PC-9 (cell line): ENCODE results near the gene PGA4. TPM values are rescaled to one million over a fixed set of nuclear protein-coding genes. Genes with fewer than 3 reads are reported as not detected.
A peak's percentile ranks its signal among the peaks of the same experiment; 100 is the strongest.

Experiments used
- BruUV-seq: library from RNA; stranded (reverse); fragments of 400-500 nt; replicated peaks from 2 replicates; lab custom pipeline; 2021; lab: Mats Ljungman, UMichigan
- CTCF ChIA-PET: fragments of 300-600 bp; sonication (Branson Sonifier 250); formaldehyde crosslinking; loops from one replicate; lab custom pipeline; 2022; ENCODE audit warnings: antibody characterized with exemption; lab: Charles Lee
- POLR2A ChIA-PET: fragments of 300-600 bp; sonication (Branson Sonifier 250); formaldehyde crosslinking; loops from one replicate; lab custom pipeline; 2022; ENCODE audit warnings: antibody characterized with exemption; ENCODE audit not compliant: unreplicated experiment; lab: Charles Lee
- DNase-seq, 2 experiments: peaks; one replicate each; pipeline versions ENCODE4 v3.0.0 to v3.0.0-alpha.2; 2015 to 2022; ENCODE audit warnings: mixed read lengths in 1 of 2
- H2AFZ ChIP-seq: fragments of 200-600 bp; sonication (generic); 2 replicates; pipeline ENCODE4 v1.8.1; 2017; ENCODE audit warnings: antibody characterized with exemption
- H3F3A ChIP-seq: fragments of 200-600 bp; sonication (generic); 2 replicates; pipeline ENCODE4 v1.8.1; 2017; ENCODE audit warnings: antibody characterized with exemption, mild to moderate bottlenecking, low read depth; ENCODE audit not compliant: insufficient read depth
- H3K27ac ChIP-seq: fragments of 200-600 bp; sonication (generic); 2 replicates; pipeline ENCODE4 v1.6.1; 2016; ENCODE audit warnings: mixed run types
- H3K27me3 ChIP-seq: fragments of 200-600 bp; sonication (generic); 2 replicates; pipeline ENCODE4 v1.6.1; 2016; ENCODE audit warnings: low read depth, mixed run types; ENCODE audit not compliant: insufficient read depth
- H3K36me3 ChIP-seq: fragments of 200-600 bp; sonication (generic); 2 replicates; pipeline ENCODE4 v1.6.1; 2016; ENCODE audit warnings: low read depth, mixed run types
- H3K4me1 ChIP-seq: fragments of 200-600 bp; sonication (generic); replicated peaks from 2 replicates; pipeline ENCODE4 v1.6.1; 2016; ENCODE audit warnings: mixed run types; ENCODE audit not compliant: insufficient read depth
- H3K4me2 ChIP-seq: fragments of 200-600 bp; sonication (generic); 2 replicates; pipeline ENCODE4 v1.6.1; 2017; ENCODE audit warnings: mixed run types
- H3K4me3 ChIP-seq: fragments of 200-600 bp; sonication (generic); 2 replicates; pipeline ENCODE4 v1.6.1; 2016; ENCODE audit warnings: mixed run types
- H3K79me2 ChIP-seq: fragments of 200-600 bp; sonication (generic); 2 replicates; pipeline ENCODE4 v1.6.1; 2017; ENCODE audit warnings: low read depth, mixed run types
- H3K9me2 ChIP-seq: fragments of 200-600 bp; sonication (generic); 2 replicates; pipeline ENCODE4 v1.8.1; 2017; ENCODE audit warnings: mild to moderate bottlenecking; ENCODE audit not compliant: insufficient read depth
- H3K9me3 ChIP-seq: fragments of 200-600 bp; sonication (generic); 2 replicates; pipeline ENCODE4 v1.8.1; 2016; ENCODE audit warnings: low read depth; ENCODE audit not compliant: insufficient read depth
- H4K20me1 ChIP-seq: fragments of 200-600 bp; sonication (generic); 2 replicates; pipeline ENCODE4 v1.8.1; 2017; ENCODE audit not compliant: insufficient read depth
- EZH2 ChIP-seq: fragments of 200-600 bp; sonication (generic); IDR thresholded peaks from 2 replicates; pipeline ENCODE4 v1.8.0; 2017; ENCODE audit warnings: antibody characterized with exemption, low read depth
- intact Hi-C: fragments of 100-400 bp; cut with micrococcal nuclease; formaldehyde crosslinking; loops from one replicate; pipeline ENCODE4 v1.10.0; 2022; ENCODE audit not compliant: unreplicated experiment
- total RNA-seq: library from RNA; stranded (reverse); gene quantifications from 2 replicates; pipeline ENCODE4 v1.2.3, GENCODE V29; 2021
- TF ChIP-seq, protein P1 (sequence below): fragments of 200-600 bp; sonication (generic); conservative IDR thresholded peaks from 2 replicates; pipeline ENCODE4 v1.6.1; 2017; ENCODE audit warnings: mixed run types, antibody characterized with exemption, mild to moderate bottlenecking, moderate library complexity

Gene PGA4
- total RNA-seq, 1 experiment from 2014 or later, result not detected

DNA sequence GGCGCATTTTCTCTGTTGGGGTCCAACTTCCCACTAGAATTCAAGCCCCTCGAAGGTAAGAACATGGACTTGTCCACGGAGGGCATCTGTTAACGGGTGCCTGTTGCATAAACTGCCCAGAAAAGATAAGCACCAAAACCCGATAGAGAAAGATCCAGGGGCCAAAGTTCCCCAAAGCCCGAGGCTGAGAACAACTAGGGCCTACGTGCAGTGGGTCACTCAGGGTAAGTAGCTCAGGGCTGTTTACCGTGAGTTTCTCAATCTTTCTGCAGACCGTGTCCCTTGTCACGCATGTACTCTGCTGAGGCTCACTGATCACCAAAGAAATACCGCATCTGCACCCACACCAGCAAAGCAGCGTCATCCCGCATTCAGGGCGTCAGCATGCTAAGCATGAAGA is 43.2 kb downstream of the PGA4 start:
- no peak overlapping the region for H2AFZ ChIP-seq
- CTCF ChIA-PET, result no interaction called here

DNA sequence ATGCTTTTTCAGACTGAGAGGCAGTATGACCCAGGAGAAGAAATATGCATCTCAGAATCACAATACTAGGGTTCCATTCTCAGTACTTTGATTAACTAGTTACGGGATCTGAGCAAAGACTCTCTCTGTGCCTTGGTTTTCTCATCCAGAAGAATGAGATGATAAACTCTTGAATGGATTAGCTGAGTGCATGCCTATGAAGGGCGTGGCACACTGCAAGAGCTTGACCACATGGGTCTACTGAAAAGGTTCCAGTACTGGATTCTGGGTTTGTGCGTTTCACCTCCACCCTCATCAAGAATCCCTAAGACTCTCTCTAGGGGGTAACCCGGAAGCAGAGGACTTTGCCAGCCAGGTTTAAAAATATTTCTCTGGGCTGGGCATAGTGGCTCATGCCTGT is 44.5 kb downstream of the PGA4 start:
- ChIA-PET CTCF (interaction anchor here (0.6 kb wide), 1 partner anchor 143 kb away, joined by 3 read pairs; no protein-coding TSS in a partner anchor), POLR2A (interaction anchor here (0.6 kb wide), 1 partner anchor 95 kb away, joined by 3 read pairs; the partner anchor contains the start of gene TMEM138)
- no peak overlapping the region for H3K4me3 ChIP-seq
- DNase-seq, result peak; percentile 36 to 38
- no peaks in the 10 kb centered on the region for H3K9me3 ChIP-seq
- no peak for TF ChIP-seq EZH2
- TF ChIP-seq, protein P1, sequence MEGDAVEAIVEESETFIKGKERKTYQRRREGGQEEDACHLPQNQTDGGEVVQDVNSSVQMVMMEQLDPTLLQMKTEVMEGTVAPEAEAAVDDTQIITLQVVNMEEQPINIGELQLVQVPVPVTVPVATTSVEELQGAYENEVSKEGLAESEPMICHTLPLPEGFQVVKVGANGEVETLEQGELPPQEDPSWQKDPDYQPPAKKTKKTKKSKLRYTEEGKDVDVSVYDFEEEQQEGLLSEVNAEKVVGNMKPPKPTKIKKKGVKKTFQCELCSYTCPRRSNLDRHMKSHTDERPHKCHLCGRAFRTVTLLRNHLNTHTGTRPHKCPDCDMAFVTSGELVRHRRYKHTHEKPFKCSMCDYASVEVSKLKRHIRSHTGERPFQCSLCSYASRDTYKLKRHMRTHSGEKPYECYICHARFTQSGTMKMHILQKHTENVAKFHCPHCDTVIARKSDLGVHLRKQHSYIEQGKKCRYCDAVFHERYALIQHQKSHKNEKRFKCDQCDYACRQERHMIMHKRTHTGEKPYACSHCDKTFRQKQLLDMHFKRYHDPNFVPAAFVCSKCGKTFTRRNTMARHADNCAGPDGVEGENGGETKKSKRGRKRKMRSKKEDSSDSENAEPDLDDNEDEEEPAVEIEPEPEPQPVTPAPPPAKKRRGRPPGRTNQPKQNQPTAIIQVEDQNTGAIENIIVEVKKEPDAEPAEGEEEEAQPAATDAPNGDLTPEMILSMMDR, result no peak
- BruUV-seq, result no TSS peak
- H3K4me1 ChIP-seq, result 0 out of 2 replicates have a peak, but pooled peaks cover 5% of the 10 kb centered on the region
- no peaks in the 10 kb centered on the region for H3K79me2 ChIP-seq
- H3K9me2 ChIP-seq, result no peaks in the 10 kb centered on the region
- no peak overlapping the region for H3K27ac ChIP-seq
- intact Hi-C loops, result no loop called here
- peaks cover 14% of the 10 kb centered on the region for H3K27me3 ChIP-seq
- no peaks in the 10 kb centered on the region for H3F3A ChIP-seq
- no peaks in the 10 kb centered on the region; the same call in 1 of the 2 replicates for H4K20me1 ChIP-seq
- H2AFZ ChIP-seq, result no peak overlapping the region
- no peak overlapping the region for H3K4me2 ChIP-seq
- no peaks in the 10 kb centered on the region for H3K36me3 ChIP-seq

More for the DNA sequence above, 43.2 kb downstream of the PGA4 start:
- TF ChIP-seq, protein P1, result no peak
- no peak for TF ChIP-seq EZH2
- Histone ChIP-seq H3K27ac (no peak overlapping the region), H4K20me1 (no peaks in the 10 kb centered on the region; the same call in 1 of the 2 replicates), H3K36me3 (no peaks in the 10 kb centered on the region), H3K27me3 (peaks cover 16% of the 10 kb centered on the region), H3K9me3 (no peaks in the 10 kb centered on the region), H3K79me2 (no peaks in the 10 kb centered on the region), H3F3A (no peaks in the 10 kb centered on the region; the same call in 1 of the 2 replicates), H3K9me2 (no peaks in the 10 kb centered on the region), H3K4me1 (0 out of 2 replicates have a peak, but pooled peaks cover 5% of the 10 kb centered on the region), H3K4me3 (no peak overlapping the region), H3K4me2 (no peak overlapping the region)
- intact Hi-C loops, result no loop called here
- POLR2A ChIA-PET, result no interaction called here
- no peak for DNase-seq
- no TSS peak for BruUV-seq

DNA sequence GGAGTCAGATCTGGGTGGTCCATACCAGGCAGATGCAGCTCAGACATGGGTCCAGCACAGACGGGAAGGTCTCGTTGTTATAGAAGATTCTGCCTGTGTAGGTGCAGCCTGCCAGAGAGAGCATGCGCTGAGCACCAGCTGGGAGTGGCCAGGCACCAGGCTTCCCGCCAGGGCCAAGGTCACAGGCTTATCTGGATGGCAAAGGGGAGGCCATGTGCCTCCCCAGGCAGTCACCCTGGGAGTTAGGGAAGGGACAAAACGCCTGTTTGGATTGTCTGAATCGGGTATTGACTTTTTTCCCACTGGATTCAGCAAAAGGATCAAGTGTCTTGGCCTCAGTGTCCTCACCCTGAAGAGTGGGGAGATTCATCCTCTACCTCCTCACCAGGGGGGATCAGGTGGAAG is 45.3 kb downstream of the PGA4 start:
- no TSS peak for BruUV-seq
- CTCF ChIA-PET, result no interaction called here
- TF ChIP-seq EZH2, result no peak
- TF ChIP-seq, protein P1, result no peak

More for the DNA sequence above, 45.3 kb downstream of the PGA4 start:
- peaks cover 2% of the 10 kb centered on the region; the same call in 1 of the 2 replicates for H3F3A ChIP-seq
- H3K4me3 ChIP-seq, result no peak overlapping the region
- no peaks in the 10 kb centered on the region for H3K79me2 ChIP-seq
- intact Hi-C loops, result no loop called here
- POLR2A ChIA-PET, result no interaction called here
- H3K27me3 ChIP-seq, result peaks cover 7% of the 10 kb centered on the region; the same call in 1 of the 2 replicates
- no peak overlapping the region for H3K27ac ChIP-seq
- no peaks in the 10 kb centered on the region for H3K9me3 ChIP-seq
- no peaks in the 10 kb centered on the region; the same call in none of the 2 replicates for H4K20me1 ChIP-seq
- no peaks in the 10 kb centered on the region for H3K36me3 ChIP-seq
- peak in 1 of 2 experiments; percentile 31 for DNase-seq
- H3K9me2 ChIP-seq, result no peaks in the 10 kb centered on the region
- H3K4me1 ChIP-seq, result 0 out of 2 replicates have a peak, but pooled peaks cover 5% of the 10 kb centered on the region
- no peak overlapping the region for H2AFZ ChIP-seq
- H3K4me2 ChIP-seq, result no peak overlapping the region
